GM12878 (cell line): ENCODE data around the gene CCDC85B. TPM values are rescaled to one million over a fixed set of nuclear protein-coding genes. Genes with fewer than 3 reads are reported as not detected.

ENCODE experiments used
- CBX3 ChIP-seq: fragments of 200-600 bp; sonication (generic); IDR thresholded peaks from 2 replicates; pipeline ENCODE4 v1.6.1; 2016; ENCODE audit warnings: low read depth, borderline replicate concordance
- CHD4 ChIP-seq: fragments of 200-600 bp; sonication (generic); IDR thresholded peaks from 2 replicates; pipeline ENCODE4 v1.6.1; 2016; ENCODE audit warnings: mild to moderate bottlenecking
- MEF2B ChIP-seq: fragments of 450-650 bp; IDR thresholded peaks from 2 replicates; pipeline ENCODE4 v1.6.1; 2018; ENCODE audit warnings: mild to moderate bottlenecking, moderate library complexity; ENCODE audit not compliant: partially characterized antibody, poor library complexity, severe bottlenecking
- NFXL1 ChIP-seq: fragments of 450-650 bp; IDR thresholded peaks from 2 replicates; pipeline ENCODE4 v1.6.1; 2017; ENCODE audit warnings: antibody characterized with exemption, mild to moderate bottlenecking, borderline replicate concordance
- PML ChIP-seq: IDR thresholded peaks from 2 replicates; pipeline ENCODE4 v1.6.1; 2012; ENCODE audit warnings: low read length, inconsistent platforms
- POLR2A ChIP-seq: IDR thresholded peaks from 2 replicates; pipeline ENCODE4 v1.6.1; 2011; ENCODE audit warnings: low read depth, mild to moderate bottlenecking, low read length
- RAD51 ChIP-seq: fragments of 450-650 bp; IDR thresholded peaks from 2 replicates; pipeline ENCODE4 v1.6.1; 2016; ENCODE audit warnings: moderate library complexity, mild to moderate bottlenecking, inconsistent platforms
- REST ChIP-seq: IDR thresholded peaks from 2 replicates; pipeline ENCODE4 v1.6.1; 2012; ENCODE audit warnings: mild to moderate bottlenecking, low read depth, low read length
- SREBF1 ChIP-seq: IDR thresholded peaks from 2 replicates; pipeline ENCODE4 v1.6.1; 2012; ENCODE audit warnings: mild to moderate bottlenecking, low read length
- ZNF207 ChIP-seq: fragments of 450-650 bp; IDR thresholded peaks from 2 replicates; pipeline ENCODE4 v1.6.1; 2014; ENCODE audit warnings: antibody characterized with exemption, mild to moderate bottlenecking, borderline replicate concordance
- ZZZ3 ChIP-seq: IDR thresholded peaks from 2 replicates; pipeline ENCODE4 v1.6.1; 2011; ENCODE audit warnings: low read depth; ENCODE audit not compliant: control insufficient read depth, insufficient read length
- polyA plus RNA-seq, 11 experiments: library from polyadenylated mRNA; depleted of rRNA in 4 of 11; unstranded in 6 of 11; stranded (reverse) in 5 of 11; fragments of >200 nt; fragmentation: Nextera tagmentation in 4 of 11; fragmentation: Illumina TruSeq in 1 of 11; extraction: Ambion mirVana in 4 of 11; extraction: Trizol in 1 of 11; gene quantifications; 1 replicate in 1 of 11; 2 replicates in 10 of 11; pipeline versions ENCODE4 v1.2.1 to v1.2.3, GENCODE V29; 2011 to 2016; ENCODE audit warnings: inconsistent platforms in 2 of 11, missing spikeins in 2 of 11, low read depth in 1 of 11
- total RNA-seq, 4 experiments: library from RNA; depleted of rRNA in 3 of 4; stranded (reverse); fragments of >200 nt in 3 of 4; fragmentation: Illumina TruSeq in 1 of 4; extraction: Trizol in 1 of 4; gene quantifications; 2 replicates each; pipeline versions ENCODE4 v1.2.1 to v1.2.3, GENCODE V29; 2013 to 2021
- TF ChIP-seq, protein P1 (sequence below): fragments of 450-650 bp; IDR thresholded peaks from 2 replicates; pipeline ENCODE4 v1.6.1; 2016; ENCODE audit warnings: mild to moderate bottlenecking
- TF ChIP-seq, protein P2 (sequence below): IDR thresholded peaks from 2 replicates; pipeline ENCODE4 v1.6.1; 2011; ENCODE audit warnings: low read depth, mild to moderate bottlenecking, low read length, moderate library complexity, borderline replicate concordance; ENCODE audit errors: extremely low read depth
- TF ChIP-seq, protein P3 (sequence below): fragments of 450-650 bp; conservative IDR thresholded peaks from 2 replicates; pipeline ENCODE4 v1.6.1; 2017; ENCODE audit warnings: mild to moderate bottlenecking, moderate library complexity
- TF ChIP-seq, protein P4 (sequence below): fragments of 450-650 bp; IDR thresholded peaks from 2 replicates; pipeline ENCODE4 v1.6.1; 2017; ENCODE audit warnings: mild to moderate bottlenecking, moderate library complexity
- TF ChIP-seq, protein P5 (sequence below): fragments of 450-650 bp; IDR thresholded peaks from 2 replicates; pipeline ENCODE4 v1.6.1; 2014; ENCODE audit warnings: mild to moderate bottlenecking

Gene CCDC85B
- total and polyA plus RNA-seq, 10 of the 15 experiments (the other 5 are each of a cell fraction or from before 2014, with no cell fraction given) = 0.32 to 114 (median 49.5) TPM

DNA sequence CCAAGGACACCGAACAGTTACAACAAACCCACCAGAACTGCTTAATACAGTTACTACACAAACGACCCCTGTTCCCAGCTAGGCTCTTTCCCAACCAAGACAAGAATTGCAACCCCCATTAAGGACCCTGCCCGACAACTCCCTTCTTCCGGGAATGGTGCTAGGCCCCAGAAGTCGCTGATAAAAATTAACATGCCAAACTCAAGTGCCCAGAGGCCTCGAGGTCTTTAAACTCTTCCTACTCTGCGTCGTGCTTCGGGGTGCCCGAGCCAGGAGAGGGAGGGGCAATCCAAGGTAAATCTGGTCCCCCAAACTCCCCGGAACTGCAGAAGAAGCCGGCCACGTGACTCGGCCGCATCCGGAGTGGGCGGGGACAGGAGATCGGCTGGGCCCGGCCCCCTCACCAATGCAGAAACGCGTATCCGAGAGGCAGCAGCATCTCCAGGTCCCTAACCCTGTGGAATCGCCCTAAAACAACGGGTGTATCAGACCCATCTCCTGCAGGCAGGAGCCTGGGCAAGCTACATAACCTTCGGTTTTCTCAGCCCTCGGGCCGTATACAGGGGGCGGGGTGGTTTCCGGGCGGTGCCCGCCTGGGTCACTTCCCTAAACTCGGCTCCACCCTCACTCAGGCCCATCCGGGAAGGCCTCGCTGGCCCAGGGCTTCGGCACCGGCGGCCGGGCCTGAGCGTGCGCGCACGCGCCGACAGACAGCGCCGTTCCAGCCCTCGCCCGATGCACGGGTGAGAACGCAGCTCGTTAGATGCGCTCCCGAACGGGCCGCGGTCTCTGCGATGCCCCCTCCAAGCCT, 33.6 kb upstream of the CCDC85B start (continued):
- TF ChIP-seq REST (no peak), SREBF1 (no peak), RAD51 (peak; percentile 95), PML (no peak), CHD4 (no peak), ZZZ3 (no peak), MEF2B (no peak), ZNF207 (peak; percentile 84; the same call in 1 of the 2 replicates), POLR2A (peak; percentile 79), CBX3 (no peak), NFXL1 (no peak)
- TF ChIP-seq, protein P1, sequence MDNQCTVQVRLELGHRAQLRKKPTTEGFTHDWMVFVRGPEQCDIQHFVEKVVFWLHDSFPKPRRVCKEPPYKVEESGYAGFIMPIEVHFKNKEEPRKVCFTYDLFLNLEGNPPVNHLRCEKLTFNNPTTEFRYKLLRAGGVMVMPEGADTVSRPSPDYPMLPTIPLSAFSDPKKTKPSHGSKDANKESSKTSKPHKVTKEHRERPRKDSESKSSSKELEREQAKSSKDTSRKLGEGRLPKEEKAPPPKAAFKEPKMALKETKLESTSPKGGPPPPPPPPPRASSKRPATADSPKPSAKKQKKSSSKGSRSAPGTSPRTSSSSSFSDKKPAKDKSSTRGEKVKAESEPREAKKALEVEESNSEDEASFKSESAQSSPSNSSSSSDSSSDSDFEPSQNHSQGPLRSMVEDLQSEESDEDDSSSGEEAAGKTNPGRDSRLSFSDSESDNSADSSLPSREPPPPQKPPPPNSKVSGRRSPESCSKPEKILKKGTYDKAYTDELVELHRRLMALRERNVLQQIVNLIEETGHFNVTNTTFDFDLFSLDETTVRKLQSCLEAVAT = 0 out of 2 replicates have a peak, but pooled peaks have one; percentile 51
- TF ChIP-seq, protein P2, sequence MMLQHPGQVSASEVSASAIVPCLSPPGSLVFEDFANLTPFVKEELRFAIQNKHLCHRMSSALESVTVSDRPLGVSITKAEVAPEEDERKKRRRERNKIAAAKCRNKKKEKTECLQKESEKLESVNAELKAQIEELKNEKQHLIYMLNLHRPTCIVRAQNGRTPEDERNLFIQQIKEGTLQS = peak; percentile 65; the same call in 1 of the 2 replicates
- TF ChIP-seq, protein P3, sequence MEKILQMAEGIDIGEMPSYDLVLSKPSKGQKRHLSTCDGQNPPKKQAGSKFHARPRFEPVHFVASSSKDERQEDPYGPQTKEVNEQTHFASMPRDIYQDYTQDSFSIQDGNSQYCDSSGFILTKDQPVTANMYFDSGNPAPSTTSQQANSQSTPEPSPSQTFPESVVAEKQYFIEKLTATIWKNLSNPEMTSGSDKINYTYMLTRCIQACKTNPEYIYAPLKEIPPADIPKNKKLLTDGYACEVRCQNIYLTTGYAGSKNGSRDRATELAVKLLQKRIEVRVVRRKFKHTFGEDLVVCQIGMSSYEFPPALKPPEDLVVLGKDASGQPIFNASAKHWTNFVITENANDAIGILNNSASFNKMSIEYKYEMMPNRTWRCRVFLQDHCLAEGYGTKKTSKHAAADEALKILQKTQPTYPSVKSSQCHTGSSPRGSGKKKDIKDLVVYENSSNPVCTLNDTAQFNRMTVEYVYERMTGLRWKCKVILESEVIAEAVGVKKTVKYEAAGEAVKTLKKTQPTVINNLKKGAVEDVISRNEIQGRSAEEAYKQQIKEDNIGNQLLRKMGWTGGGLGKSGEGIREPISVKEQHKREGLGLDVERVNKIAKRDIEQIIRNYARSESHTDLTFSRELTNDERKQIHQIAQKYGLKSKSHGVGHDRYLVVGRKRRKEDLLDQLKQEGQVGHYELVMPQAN = peak; percentile 78; the same call in 1 of the 2 replicates
- TF ChIP-seq, protein P4, sequence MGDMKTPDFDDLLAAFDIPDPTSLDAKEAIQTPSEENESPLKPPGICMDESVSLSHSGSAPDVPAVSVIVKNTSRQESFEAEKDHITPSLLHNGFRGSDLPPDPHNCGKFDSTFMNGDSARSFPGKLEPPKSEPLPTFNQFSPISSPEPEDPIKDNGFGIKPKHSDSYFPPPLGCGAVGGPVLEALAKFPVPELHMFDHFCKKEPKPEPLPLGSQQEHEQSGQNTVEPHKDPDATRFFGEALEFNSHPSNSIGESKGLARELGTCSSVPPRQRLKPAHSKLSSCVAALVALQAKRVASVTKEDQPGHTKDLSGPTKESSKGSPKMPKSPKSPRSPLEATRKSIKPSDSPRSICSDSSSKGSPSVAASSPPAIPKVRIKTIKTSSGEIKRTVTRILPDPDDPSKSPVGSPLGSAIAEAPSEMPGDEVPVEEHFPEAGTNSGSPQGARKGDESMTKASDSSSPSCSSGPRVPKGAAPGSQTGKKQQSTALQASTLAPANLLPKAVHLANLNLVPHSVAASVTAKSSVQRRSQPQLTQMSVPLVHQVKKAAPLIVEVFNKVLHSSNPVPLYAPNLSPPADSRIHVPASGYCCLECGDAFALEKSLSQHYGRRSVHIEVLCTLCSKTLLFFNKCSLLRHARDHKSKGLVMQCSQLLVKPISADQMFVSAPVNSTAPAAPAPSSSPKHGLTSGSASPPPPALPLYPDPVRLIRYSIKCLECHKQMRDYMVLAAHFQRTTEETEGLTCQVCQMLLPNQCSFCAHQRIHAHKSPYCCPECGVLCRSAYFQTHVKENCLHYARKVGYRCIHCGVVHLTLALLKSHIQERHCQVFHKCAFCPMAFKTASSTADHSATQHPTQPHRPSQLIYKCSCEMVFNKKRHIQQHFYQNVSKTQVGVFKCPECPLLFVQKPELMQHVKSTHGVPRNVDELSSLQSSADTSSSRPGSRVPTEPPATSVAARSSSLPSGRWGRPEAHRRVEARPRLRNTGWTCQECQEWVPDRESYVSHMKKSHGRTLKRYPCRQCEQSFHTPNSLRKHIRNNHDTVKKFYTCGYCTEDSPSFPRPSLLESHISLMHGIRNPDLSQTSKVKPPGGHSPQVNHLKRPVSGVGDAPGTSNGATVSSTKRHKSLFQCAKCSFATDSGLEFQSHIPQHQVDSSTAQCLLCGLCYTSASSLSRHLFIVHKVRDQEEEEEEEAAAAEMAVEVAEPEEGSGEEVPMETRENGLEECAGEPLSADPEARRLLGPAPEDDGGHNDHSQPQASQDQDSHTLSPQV = no peak
- TF ChIP-seq, protein P5, sequence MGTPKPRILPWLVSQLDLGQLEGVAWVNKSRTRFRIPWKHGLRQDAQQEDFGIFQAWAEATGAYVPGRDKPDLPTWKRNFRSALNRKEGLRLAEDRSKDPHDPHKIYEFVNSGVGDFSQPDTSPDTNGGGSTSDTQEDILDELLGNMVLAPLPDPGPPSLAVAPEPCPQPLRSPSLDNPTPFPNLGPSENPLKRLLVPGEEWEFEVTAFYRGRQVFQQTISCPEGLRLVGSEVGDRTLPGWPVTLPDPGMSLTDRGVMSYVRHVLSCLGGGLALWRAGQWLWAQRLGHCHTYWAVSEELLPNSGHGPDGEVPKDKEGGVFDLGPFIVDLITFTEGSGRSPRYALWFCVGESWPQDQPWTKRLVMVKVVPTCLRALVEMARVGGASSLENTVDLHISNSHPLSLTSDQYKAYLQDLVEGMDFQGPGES = no peak
